HG03442 (cell line): ENCODE results near the gene KCNJ10.

ENCODE experiments used
- ATAC-seq: cut with Tn5 transposase; IDR thresholded peaks from one replicate; pipeline ENCODE4 v1.9.1; 2021; ENCODE audit warnings: mild to moderate bottlenecking, moderate library complexity; ENCODE audit not compliant: unreplicated experiment

Gene KCNJ10

GRCh38 chr1:159993911-159994310, 76.0 kb downstream of the KCNJ10 start:
- ATAC-seq = no peak

DNA sequence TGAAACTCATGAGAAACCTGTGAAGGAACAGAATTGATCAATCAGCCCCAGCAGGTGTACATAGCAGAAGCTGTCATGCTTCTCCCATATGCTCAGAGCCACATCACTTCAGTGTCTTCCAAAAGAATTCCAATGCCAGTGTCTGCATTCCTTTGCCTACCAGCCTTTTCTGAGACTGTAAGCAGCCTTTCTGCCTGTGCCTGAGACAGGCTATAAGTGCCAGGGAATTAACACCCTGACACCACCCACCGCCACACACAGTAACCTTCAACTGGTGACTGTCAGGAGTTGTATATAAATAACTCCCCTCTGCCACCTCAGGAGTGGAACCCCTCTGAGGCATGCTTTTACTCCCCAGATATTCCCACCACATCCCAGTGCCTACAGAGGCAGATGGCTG, 77.8 kb downstream of the KCNJ10 start:
- no peak for ATAC-seq

DNA sequence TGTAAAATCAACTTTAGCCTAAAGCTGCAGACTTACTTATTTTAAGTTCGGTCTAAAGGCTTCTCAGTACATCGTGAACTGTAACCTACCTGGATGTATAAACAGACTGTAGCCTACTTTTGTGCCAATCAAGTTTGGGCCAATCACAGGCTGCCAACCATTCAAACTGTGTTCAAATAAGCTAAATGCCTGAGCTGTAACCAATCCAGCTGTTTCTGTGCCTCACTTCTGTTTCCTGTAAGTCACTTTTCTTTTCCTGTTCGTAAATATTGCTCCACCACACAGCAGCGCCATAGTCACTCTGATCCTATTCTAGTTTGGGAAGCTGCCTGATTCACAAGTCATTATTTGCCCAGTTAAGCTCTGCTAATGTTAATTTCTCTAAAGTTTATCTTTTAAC, 78.4 kb downstream of the KCNJ10 start:
- ATAC-seq = no peak

GRCh38 chr1:159990005-159990404, 80.0 kb downstream of the KCNJ10 start:
- ATAC-seq = no peak

DNA sequence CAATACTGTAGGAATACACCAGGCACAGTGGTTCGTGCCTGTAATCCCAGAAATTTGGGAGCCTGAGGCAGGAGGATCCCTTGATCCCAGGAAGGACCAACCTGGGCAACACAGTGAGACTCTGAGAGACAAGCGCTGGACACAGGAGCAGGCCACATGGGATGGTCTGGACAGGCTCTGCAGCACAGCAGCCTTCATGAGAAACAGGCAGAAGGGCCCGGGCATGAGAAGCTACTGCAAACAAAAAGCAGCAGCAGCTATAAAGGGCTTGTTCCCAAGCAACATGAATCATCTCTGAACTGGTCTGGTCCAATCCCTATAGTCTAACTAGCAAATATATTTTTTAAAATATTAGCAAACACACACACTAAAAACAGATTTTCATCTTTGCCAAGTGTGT, 80.4 kb downstream of the KCNJ10 start:
- ATAC-seq = no peak

DNA sequence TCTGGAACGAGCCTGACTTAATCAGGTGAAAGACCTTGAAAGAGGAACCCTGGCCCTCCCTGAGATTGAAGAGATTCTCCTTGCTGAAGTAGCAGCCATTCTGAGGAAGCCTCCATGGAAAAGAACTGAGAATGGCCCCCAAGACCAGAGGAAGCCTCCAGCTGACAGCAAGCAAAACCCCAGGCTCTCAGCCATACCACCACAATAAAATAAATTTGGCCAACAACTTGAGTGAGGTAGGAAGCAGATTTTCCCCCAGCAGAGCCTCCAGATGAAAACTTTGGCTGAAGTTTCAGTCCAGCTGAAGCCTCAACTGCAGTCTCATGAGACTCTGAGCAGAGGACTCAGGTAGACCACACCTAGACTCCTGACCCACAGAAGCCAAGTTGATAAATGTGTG, 82.0 kb downstream of the KCNJ10 start:
- ATAC-seq = no peak

DNA sequence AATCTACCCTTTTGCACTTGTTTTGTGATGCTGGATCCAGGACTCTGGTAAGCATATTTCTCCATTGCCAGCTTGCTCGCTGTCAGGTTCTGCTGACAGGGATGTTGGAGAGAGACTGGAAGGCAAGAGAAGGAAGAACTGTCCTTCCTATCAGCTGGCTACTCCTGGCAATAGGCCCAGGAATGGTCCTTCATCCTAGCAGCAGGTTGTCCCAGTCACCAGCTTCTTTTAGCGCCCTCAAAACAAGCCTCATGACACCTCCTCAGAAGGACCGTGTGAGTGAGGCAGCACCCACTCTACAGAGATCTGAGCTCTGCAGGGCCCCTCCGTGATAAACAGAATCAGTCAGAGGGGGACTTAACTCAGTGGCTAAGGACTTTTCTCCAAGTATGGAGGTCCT, 82.8 kb downstream of the KCNJ10 start:
- ATAC-seq = no peak

DNA sequence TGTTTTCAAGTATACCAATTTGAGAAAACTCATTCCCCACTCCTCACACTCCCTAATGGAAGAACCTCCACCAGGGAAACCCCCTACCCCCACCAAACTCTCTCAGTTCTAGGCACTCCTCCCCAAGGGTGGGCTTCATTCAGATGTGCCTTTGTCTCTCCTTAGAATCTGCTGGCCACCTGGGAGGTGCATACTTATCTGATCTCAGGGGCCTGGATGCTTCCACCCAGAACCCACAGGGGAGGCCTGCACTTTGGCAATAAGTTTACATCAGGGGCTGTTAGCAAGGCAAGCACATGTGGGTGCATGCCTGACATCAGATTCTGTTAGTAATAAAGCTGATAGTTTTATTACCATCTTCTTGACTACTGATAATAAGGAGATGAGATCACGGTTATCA, 83.4 kb downstream of the KCNJ10 start:
- no peak for ATAC-seq

DNA sequence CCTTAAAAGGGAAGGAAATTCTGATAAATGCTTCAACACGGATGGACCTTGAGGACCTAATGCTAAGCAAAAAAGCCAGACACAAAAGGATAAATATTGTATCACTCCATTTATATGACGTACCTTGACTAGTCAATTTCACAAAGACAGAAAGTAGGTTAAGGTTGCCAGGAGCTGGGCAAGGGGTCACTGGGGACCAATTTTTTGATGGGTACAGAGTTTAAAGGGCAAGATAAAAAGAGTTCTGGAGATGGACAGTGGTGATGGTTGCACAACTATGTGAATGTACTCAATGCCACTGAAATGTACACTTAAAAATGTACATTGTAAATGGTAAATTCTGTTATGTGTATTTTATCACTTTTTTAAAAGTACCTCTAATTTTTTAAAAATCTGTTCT, 83.9 kb downstream of the KCNJ10 start:
- no peak for ATAC-seq

- ATAC-seq = no peak
These were observed 84.5 kb downstream of the KCNJ10 start for GRCh38 chr1:159985473-159985872.

DNA sequence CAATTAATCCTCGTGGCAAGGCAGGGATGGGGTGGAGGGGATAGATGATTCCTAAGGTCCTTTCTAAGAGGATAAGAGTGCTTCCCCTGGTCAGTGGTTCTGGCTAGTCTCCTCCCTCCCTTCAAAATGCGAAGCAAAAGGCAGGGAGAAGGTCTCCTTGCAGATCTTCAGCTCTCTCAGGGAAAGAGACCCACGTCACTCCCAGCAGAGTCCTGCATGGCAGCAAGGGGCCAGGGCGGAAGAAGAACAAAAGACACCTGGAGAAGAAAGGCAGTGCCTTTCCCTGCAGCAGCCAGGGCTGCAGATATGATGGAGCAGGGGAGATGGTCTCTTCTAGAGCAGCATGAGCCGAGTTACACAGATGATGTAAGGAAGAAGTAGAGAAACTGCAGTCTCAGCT, 86.3 kb downstream of the KCNJ10 start:
- no peak for ATAC-seq

GRCh38 chr1:159982280-159982679, 87.7 kb downstream of the KCNJ10 start:
- ATAC-seq = no peak

GRCh38 chr1:159981351-159982055, 88.5 kb downstream of the KCNJ10 start:
- ATAC-seq = no peak

- no peak for ATAC-seq
These were observed 89.2 kb downstream of the KCNJ10 start for GRCh38 chr1:159980786-159981185.

- ATAC-seq = no peak
These were observed 89.9 kb downstream of the KCNJ10 start for GRCh38 chr1:159980076-159980475.

- ATAC-seq = no peak
These were observed 90.7 kb downstream of the KCNJ10 start for GRCh38 chr1:159979257-159979656.

DNA sequence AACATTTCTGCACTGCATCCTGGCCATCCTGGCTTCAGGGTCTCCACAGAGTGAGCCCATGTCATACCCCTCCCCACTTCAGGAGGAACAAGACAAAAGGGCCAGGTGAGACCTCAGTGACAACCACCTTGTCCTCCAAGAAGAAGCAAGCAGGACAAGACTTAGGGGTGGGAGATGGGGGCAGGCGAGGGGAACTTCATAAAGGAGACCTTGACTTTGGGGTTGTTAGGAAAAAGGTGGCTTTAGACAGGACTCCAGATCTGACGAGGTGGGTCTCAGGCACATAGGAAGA, 91.9 kb downstream of the KCNJ10 start:
- no peak for ATAC-seq

GRCh38 chr1:159977364-159978106, 92.4 kb downstream of the KCNJ10 start:
- ATAC-seq = no peak

DNA sequence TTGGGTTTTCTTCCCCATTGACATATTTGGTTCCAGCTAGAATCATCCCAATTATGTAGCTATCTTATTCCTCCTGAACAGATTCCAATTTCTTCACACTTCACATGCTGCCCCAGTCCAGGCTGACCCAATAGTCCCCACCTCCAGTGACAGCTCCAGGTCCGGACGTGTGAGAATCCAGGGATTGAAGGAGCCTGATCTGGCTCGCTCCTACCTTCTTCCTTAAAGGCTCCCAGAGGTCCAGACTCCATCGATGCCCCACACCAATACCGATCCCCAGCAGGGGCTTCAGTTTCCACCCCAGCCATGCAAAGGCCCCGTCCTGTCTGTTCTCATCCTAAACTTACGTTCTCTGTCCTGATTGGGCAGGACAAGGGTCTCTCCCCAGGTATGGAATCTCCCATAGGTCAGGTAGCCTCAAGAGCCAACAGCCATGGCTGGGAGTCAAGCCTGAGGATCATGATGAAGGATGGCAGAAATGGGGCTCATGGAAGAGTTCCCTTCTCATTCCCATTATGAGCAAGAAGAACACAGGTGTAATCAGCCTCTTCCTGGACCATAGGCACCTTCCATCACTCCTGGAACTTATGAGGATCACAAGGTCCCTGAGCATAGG, 95.5 kb downstream of the KCNJ10 start:
- no peak for ATAC-seq

- no peak for ATAC-seq
These were observed 96.5 kb downstream of the KCNJ10 start for GRCh38 chr1:159973350-159973940.

- ATAC-seq = no peak
These were observed 97.3 kb downstream of the KCNJ10 start for GRCh38 chr1:159972443-159973205.
